ENCODE results near the gene DENND1A.
"Not testable (repeated sequence)": the region's sequence is repeated elsewhere in the genome, so short reads cannot be mapped to it uniquely, and the experiment has no call there.

DENND1A gene

DNA sequence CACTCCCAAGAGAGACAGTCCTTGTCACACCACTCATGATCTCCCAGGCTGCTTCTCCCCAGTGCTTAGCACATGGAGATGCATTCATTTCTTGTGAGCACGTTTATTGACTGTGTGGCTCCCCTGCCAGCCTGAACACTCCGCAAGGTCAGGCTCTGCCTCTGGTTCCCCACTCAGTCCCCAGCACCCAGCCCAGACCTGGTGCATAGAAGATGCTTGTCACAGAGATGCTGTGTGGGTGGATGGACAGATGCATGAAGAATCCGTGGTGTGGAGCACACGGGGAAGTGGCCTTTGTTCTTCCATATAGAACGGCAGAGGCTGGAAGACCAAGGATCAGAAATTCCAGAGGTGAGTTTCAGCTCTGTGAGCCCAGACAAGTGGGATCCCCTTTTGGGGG lies 587.7 kb downstream of the DENND1A start:
- no peak for DNase-seq (ENCODE audit: low read depth in 2 of 2)

DNA sequence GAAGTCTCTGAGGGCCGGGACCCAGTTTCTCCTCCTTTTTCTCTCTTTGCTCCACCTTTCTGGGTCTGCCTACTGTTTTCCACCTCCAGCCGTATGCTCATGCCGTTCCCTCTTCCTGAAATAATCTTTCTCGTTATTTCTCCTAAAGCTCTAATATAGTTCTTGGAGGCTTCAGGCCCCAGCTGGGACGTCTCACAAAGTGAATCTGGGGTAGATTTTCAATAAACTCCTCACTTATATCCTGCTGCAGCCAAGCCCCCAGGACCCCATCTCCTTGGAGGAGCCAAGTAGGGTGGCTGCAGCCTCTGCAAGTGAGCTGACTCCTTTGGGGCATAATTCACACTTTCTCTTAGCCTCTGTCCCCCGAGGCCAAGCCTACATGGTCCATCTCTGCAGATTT lies 588.1 kb downstream of the DENND1A start:
- DNase-seq (ENCODE audit: low read depth in 2 of 2) = no peak

DNA sequence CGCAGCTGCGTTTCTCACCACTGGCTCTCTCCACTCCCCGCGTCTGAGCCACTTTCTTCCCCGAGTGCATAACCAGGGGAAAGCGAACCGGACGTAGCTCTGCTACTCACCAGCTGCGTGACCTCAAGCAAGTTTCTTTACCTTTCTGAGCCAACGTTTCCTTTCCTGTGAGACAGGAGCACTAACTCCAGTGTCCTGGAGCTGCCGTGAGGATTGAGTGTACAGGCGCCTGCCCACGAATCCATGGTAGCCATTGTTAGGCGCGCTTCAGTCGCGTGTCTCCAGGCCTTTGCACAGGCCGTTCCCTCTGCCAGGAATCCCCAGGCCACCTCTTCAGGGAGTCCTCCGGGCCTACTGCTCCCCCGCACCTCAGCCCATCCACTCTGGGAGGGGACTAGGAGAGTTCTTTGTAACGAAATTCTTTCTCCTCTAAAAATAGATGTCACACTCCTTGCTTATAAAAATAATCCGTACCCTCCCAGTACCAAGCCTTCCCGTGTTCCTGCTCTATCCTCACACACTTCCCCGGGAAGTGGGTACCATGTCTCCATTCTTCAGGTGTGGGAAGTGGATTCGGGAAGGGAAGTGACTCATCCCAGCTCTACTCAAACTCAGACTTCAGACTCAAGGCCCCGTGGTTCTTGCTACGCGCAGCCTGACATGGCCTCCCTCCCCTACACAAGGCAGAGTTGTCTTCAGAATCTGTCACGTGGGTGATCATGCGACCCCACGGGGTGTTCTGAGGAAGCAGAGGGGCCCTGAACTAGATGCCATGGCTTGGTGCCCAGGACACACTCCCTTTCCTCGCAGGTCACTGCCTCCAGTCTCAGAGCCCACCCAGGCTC lies 590.0 kb downstream of the DENND1A start:
- peak in 1 of 2 donors; percentile 25 for DNase-seq (ENCODE audit: low read depth in 2 of 2)

DNA sequence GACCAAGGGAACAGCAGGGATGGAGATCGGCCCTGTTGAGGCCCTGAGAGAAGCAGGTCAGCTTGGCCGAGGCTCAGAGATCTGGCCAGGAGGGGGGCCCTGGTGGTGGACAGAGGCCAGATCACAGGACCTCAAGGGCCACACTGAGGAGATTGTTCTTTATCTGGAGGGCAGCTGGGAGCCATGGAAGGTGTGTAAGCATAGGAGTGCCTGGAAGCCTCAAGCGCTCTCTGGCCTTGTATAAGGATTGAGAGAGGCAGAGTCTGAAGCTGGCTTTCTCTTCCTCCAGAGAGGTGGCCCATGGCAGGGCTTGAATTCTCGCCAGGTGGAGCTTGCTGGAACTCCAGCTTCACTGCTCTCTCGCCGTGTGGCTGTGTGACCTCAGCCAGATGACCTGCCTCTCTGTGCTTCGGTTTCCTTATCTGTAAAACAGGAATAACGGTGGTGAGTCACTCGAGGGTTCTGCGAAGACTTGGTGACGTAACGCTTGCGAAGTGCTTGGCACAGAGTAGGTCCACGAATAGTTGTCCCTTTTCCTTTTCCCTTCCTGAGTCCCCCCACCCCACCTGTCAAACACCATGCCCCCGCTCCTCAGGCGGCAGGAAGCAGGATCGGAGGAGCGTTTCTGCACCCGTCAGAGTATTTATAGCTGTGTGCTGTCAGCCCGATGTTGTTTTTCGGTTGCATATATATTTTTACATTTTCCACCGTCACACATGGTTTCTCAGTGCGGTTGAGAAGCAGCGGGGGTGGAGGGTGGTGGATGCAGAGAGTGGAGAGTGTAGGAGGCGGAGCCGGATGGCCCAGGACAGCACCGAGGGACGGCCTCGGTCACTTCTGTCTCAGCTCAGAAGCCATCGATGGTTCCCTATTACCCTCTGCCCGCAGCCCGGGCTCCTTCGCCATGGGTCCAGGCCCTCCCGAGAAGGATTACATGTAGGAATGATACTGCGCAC lies 590.9 kb downstream of the DENND1A start:
- peak; percentile 47 to 63 for DNase-seq (ENCODE audit: low read depth in 2 of 2)

DNA sequence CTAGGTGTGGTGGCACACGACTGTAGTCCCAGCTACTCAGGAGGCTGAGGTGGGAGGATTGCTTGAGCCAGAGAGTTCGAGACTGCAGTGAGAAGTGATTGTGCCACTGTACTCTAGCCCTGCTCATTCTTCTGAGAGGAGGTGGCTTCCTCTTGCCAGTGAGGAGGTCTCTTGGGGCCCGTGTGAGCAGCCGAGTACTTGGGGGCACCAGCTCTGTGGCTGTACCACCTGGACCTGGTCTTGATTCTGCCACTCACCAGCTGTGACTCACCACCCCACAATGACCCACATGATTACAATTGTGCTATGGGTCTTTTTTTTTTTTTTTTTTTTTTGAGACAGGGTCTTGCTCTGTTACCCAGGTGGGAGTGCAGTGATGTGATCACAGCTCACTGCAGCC lies 592.0 kb downstream of the DENND1A start:
- DNase-seq (ENCODE audit: low read depth in 2 of 2) = no peak

DNA sequence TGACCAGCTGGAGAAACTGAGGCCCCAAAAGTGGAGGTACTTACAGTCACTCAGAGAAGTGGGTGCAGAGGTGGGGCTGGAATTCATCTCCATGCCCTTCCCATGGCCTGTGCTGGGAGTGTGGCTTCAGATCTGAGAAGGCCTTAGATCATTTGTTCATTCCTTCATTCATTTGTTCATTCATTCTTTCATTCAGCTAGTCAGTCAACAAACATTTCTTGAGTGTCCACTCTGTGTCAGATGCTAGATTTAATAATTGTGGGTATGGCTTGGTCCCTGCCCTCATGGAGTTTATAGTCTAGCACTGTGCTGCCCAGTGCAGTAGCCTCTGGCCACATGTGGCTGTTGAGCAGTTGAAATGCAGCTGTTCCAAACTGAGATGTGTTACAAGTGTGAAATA lies 593.0 kb downstream of the DENND1A start:
- DNase-seq (ENCODE audit: low read depth in 2 of 2) = no peak

DNA sequence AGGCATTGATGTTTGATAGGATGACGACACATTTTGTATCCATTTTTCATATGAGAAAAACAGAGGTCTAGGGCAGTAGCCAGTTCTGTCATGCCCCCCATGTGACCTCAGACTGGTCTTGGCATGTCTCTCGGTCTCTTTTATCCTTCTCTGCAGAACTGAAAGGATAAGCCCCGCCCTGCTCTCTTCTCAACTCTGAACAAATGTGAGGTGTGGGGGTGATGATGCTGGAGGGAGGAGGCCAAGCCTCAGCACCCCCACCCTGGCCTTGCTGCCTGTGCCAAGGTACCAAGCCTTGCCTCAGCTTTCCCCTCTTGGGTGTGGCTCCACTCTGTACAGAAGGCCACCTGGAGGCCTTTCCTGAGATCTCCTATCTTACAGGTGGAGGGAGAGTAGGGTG lies 593.5 kb downstream of the DENND1A start:
- no peak for DNase-seq (ENCODE audit: low read depth in 2 of 2)

DNA sequence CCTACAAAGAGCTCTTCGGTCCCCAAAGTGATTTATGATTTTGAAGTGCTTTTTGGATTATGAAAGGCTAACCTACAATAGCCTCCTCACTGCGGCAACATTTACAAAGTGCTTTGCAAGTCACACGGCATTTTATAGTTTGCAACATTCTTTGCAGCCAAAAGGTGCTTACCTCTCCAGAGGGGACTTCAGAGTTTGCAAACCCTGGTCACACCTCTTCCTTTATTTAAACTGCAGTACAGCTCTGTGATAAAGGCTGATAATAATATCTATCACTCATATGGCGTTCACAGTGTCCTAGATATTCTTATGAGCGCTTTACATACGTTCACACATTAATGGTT lies 594.0 kb downstream of the DENND1A start:
- no peak for DNase-seq (ENCODE audit: low read depth in 2 of 2)

DNA sequence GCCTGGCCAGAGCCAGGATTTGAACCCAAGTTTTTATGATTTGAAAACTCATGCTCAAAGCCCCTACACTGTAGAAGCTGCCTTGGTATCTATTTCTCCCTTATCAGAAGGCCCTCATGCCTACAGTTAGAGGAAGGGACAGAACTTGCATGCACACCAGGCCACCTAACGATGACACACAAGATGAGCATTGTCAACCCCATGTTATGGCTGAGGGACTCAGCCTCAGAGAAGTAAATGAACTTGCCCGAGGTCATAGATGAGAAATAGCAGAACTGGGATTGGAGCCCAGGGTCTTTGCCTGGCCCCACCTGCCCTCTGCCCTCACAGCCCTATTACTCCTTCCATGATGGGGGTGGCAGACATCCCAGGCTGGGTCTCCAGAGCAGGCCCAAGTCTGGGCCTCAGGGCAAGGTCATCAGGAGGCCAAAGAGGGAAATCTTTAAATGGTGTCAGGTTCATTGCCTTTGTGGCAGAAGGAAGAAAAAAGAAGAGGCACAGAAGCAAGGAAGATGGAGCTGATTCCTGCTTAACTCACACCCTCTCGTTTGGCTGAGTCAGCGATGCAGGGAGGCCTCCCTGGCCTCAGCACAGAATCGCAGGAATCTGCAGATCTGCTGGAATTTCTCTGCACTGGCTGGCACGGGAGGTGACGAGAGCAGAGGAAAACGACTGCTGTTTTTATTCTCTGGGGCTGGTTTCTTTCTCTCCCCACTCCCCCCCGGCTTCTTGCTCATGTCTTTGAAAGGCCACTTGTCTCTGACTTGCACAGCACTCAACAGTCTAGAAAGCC lies 594.5 kb downstream of the DENND1A start:
- DNase-seq (ENCODE audit: low read depth in 2 of 2) = no peak

DNA sequence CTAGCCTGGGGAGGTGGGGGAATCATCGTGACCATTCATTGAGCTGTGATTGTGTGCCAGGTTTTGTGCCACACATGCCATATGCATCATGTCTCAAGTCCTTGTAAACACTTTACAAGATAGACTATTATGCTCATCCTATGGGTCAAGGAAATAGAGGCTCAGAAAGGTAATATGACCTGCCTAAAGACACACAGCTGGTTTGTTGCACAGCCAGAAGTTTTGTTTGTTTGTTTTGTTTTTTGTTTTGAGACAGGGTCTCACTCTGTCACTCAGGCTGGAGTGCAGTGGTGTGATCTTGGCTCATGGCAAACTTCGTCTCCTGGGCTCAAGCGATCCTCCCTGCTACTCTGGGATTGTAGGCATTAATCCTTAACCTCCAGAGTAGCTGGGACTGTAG lies 595.3 kb downstream of the DENND1A start:
- DNase-seq (ENCODE audit: low read depth in 2 of 2) = no peak

DNA sequence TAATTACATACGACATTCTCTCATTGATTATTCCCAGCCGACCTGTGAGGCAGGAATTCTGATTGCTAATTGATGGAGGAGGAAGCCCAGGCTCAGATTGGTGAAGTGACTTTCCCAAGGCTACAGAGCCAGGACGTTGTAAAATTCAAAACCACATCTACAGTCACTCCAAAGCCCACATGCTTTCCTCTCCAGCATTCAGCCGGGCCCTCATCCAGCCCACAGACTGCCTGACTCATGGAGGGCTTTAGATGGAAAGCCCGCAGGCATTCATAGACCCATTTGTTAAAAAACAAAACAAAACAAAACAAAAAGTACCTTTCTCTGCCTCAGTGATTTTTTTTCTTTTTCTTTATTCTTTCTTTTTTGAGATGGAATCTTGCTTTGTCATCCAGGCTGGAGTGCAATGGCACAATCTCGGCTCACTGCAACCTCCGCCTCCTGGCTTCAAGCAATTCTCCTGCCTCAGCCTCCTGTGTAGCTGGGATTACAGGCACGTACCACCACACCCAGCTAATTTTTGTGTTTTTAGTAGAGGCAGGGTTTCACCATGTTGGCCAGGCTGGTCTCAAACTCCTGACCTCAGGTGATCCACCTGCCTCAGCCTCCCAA lies 596.8 kb downstream of the DENND1A start:
- not testable (repeated sequence) for DNase-seq (ENCODE audit: low read depth in 2 of 2)

DNA sequence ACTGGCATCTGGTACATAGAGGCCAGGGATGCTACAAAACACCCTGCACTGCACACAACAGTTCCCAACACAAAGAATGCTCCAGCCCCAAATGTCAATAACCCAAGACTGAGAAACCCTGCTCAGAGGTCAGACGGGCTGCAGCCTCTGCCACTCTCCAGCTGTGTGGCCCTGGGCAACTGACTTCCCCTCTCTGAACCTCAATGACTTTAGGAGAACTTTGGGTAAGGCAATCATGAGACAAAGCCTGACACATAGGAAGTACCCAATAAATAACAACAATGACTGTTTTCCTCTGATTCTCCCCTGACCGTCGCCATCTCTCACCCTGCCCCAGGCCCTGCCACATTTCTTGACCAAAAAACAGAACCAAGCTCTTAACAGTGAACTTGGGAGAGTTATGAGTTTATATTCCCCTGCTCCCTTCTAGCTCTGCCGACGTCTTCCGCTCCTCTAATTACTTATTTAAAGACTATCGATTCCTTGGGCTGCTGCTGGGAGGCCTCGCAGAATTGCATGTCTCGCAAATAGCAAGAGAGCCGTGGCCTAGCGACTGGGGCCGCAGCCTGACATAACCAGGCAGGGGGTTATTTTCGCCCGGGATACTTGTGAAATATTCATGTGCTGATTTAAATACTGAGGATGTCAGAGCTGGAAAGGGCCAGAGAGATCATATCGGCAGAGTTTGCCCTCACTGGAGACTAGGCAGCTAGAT lies 598.4 kb downstream of the DENND1A start:
- DNase-seq (ENCODE audit: low read depth in 2 of 2) = no peak
